ENCODE results near the gene PARP12.

Gene PARP12

GRCh38 chr7:140000666-140001268, 62.0 kb downstream of the PARP12 start:
- TF ChIP-seq CTCF (conservative IDR thresholded peaks at IDR 0.05; ENCODE audit: low read length), result no peak
- H3K4me3 ChIP-seq (ENCODE audit: low read length), result no peak overlapping the region
- no peak for DNase-seq (ENCODE audit: low read depth)

GRCh38 chr7:139999516-139999915, 63.2 kb downstream of the PARP12 start:
- no peak for TF ChIP-seq CTCF (conservative IDR thresholded peaks at IDR 0.05; ENCODE audit: low read length)
- no peak for DNase-seq (ENCODE audit: low read depth)
- no peak overlapping the region for H3K4me3 ChIP-seq (ENCODE audit: low read length)

GRCh38 chr7:139998572-139998971, 64.2 kb downstream of the PARP12 start:
- H3K4me3 ChIP-seq (ENCODE audit: low read length), result no peak overlapping the region
- no peak for TF ChIP-seq CTCF (conservative IDR thresholded peaks at IDR 0.05; ENCODE audit: low read length)
- no peak for DNase-seq (ENCODE audit: low read depth)

- no peak; the same call in 1 of the 2 replicates for TF ChIP-seq CTCF (conservative IDR thresholded peaks at IDR 0.05; ENCODE audit: low read length)
- peak; percentile 36 for DNase-seq (ENCODE audit: low read depth)
- H3K4me3 ChIP-seq (ENCODE audit: low read length), result no peak overlapping the region
Measured at GRCh38 chr7:139995017-139995915, 67.5 kb downstream of the PARP12 start.

GRCh38 chr7:139994356-139994755, 68.4 kb downstream of the PARP12 start:
- DNase-seq (ENCODE audit: low read depth), result no peak
- no peak for TF ChIP-seq CTCF (conservative IDR thresholded peaks at IDR 0.05; ENCODE audit: low read length)
- no peak overlapping the region for H3K4me3 ChIP-seq (ENCODE audit: low read length)

- no peak for TF ChIP-seq CTCF (conservative IDR thresholded peaks at IDR 0.05; ENCODE audit: low read length)
- no peak for DNase-seq (ENCODE audit: low read depth)
- H3K4me3 ChIP-seq (ENCODE audit: low read length), result no peak overlapping the region
Measured at GRCh38 chr7:139993592-139993991, 69.2 kb downstream of the PARP12 start.

GRCh38 chr7:139993169-139993568, 69.6 kb downstream of the PARP12 start:
- H3K4me3 ChIP-seq (ENCODE audit: low read length), result no peak overlapping the region
- DNase-seq (ENCODE audit: low read depth), result no peak
- no peak for TF ChIP-seq CTCF (conservative IDR thresholded peaks at IDR 0.05; ENCODE audit: low read length)

Measured in AG10803 (cell line).